ENCODE data around the gene EFTUD2. TPM values are rescaled to one million over a fixed set of nuclear protein-coding genes. Genes with fewer than 3 reads are reported as not detected.
A peak's percentile ranks its signal among the peaks of the same experiment; 100 is the strongest.

EFTUD2 gene
- total and polyA plus RNA-seq, 4 donors: 35.5 to 93.3 (median 73.3) TPM

- no peak for ATAC-seq (ENCODE audit: insufficient read depth, low FRiP score)
- Histone ChIP-seq H3K4me3 (no peak overlapping the region), H3K4me1 (ENCODE audit: control insufficient read depth in 5 of 5, insufficient read depth in 5 of 5, low read length in 5 of 5) (peaks cover 0 to 13% (median 5%) of the 10 kb centered on the region in 5 donors), H3K27me3 (ENCODE audit: control insufficient read depth in 3 of 3, insufficient read depth in 3 of 3, low read length in 2 of 3) (no peaks in the 10 kb centered on the region), H3K9me3 (ENCODE audit: control insufficient read depth in 4 of 4, insufficient read depth in 3 of 4, low read length in 3 of 4) (no peaks in the 10 kb centered on the region), H3K36me3 (ENCODE audit: control insufficient read depth in 4 of 4, insufficient read depth in 4 of 4, low read length in 4 of 4) (peaks cover 11 to 26% (median 16%) of the 10 kb centered on the region in 4 donors), H3K9ac (ENCODE audit: insufficient read depth in 1 of 2, low read length in 2 of 2) (no peak overlapping the region), H3K27ac (ENCODE audit: low read depth in 1 of 2, low read length in 1 of 2) (no peak overlapping the region)
- no peak for DNase-seq
- WGBS, 2 donors: 69 to 73% methylated on average over 6 of the region's 6 CpGs
- TF ChIP-seq CTCF (IDR thresholded peaks at IDR 0.05; ENCODE audit: control extremely low read depth, extremely low read depth): no peak
These were observed 50.9 kb downstream of the EFTUD2 start for GRCh38 chr17:44848257-44848795.

GRCh38 chr17:44847586-44847985, 51.7 kb downstream of the EFTUD2 start, which contains the start of gene HIGD1B:
TSS of gene HIGD1B (plus strand) at chr17:44847883. CDS start at chr17:44848153, 270 bp downstream.
- H3K36me3 ChIP-seq (ENCODE audit: control insufficient read depth in 4 of 4, insufficient read depth in 4 of 4, low read length in 4 of 4): peaks cover 5 to 21% (median 12%) of the 10 kb centered on the region in 4 donors
- no peaks in the 10 kb centered on the region for H3K27me3 ChIP-seq (ENCODE audit: control insufficient read depth in 3 of 3, insufficient read depth in 3 of 3, low read length in 2 of 3)
- ATAC-seq (ENCODE audit: insufficient read depth, low FRiP score): no peak
- peak; percentile 29 to 74 (median 57) for DNase-seq
- H3K9me3 ChIP-seq (ENCODE audit: control insufficient read depth in 4 of 4, insufficient read depth in 3 of 4, low read length in 3 of 4): no peaks in the 10 kb centered on the region
- H3K4me1 ChIP-seq (ENCODE audit: control insufficient read depth in 5 of 5, insufficient read depth in 5 of 5, low read length in 5 of 5): peaks cover 0 to 21% (median 5%) of the 10 kb centered on the region in 5 donors
- TF ChIP-seq CTCF (IDR thresholded peaks at IDR 0.05; ENCODE audit: control extremely low read depth, extremely low read depth): no peak
- no peak within 1 kb of the TSS for H3K9ac ChIP-seq (ENCODE audit: insufficient read depth in 1 of 2, low read length in 2 of 2)
- no peak within 1 kb of the TSS for H3K27ac ChIP-seq (ENCODE audit: low read depth in 1 of 2, low read length in 1 of 2)
- 84% methylated on average over 2 of the region's 2 CpGs for WGBS, 2 donors
- no peak within 1 kb of the TSS for H3K4me3 ChIP-seq

- H3K9me3 ChIP-seq (ENCODE audit: control insufficient read depth in 4 of 4, insufficient read depth in 3 of 4, low read length in 3 of 4): no peaks in the 10 kb centered on the region
- H3K36me3 ChIP-seq (ENCODE audit: control insufficient read depth in 4 of 4, insufficient read depth in 4 of 4, low read length in 4 of 4): peaks cover 0 to 12% (median 2%) of the 10 kb centered on the region in 4 donors
- H3K27me3 ChIP-seq (ENCODE audit: control insufficient read depth in 3 of 3, insufficient read depth in 3 of 3, low read length in 2 of 3): no peaks in the 10 kb centered on the region
- ATAC-seq (ENCODE audit: insufficient read depth, low FRiP score): no peak
- H3K9ac ChIP-seq (ENCODE audit: insufficient read depth in 1 of 2, low read length in 2 of 2): no peak overlapping the region
- DNase-seq: peak in 1 of 3 donors; percentile 2
- TF ChIP-seq CTCF (IDR thresholded peaks at IDR 0.05; ENCODE audit: control extremely low read depth, extremely low read depth): no peak
- no peak overlapping the region for H3K4me3 ChIP-seq
- WGBS, 2 donors: 78 to 86% methylated on average over 8 of the region's 8 CpGs
- no peak overlapping the region for H3K27ac ChIP-seq (ENCODE audit: low read depth in 1 of 2, low read length in 1 of 2)
- H3K4me1 ChIP-seq (ENCODE audit: control insufficient read depth in 5 of 5, insufficient read depth in 5 of 5, low read length in 5 of 5): peaks cover 0 to 23% (median 5%) of the 10 kb centered on the region in 5 donors
These were observed 53.0 kb downstream of the EFTUD2 start for GRCh38 chr17:44846206-44846605.
